HCT116 (cell line): ENCODE data around the gene ERVV-1.
A peak's percentile ranks its signal among the peaks of the same experiment; 100 is the strongest.

Experiments
- CEBPB ChIP-seq: IDR thresholded peaks from 2 replicates; pipeline ENCODE4 v1.6.1; 2012; ENCODE audit warnings: low read depth
- CTCF ChIP-seq, 3 experiments: fragments of 200-600 bp in 1 of 3; sonication (generic) in 1 of 3; IDR thresholded peaks in 2 of 3; conservative IDR thresholded peaks in 1 of 3; 2 replicates each; pipeline ENCODE4 v1.5.1; 2012 to 2017; ENCODE audit warnings: low read depth in 2 of 3, low read length in 2 of 3, antibody characterized with exemption in 1 of 3, borderline replicate concordance in 1 of 3, control low read depth in 1 of 3, mild to moderate bottlenecking in 1 of 3, mixed read lengths in 1 of 3, mixed run types in 1 of 3, moderate library complexity in 1 of 3; ENCODE audit not compliant: insufficient read depth in 1 of 3
- EZH2 ChIP-seq: fragments of 200-600 bp; sonication (generic); IDR thresholded peaks from 2 replicates; pipeline ENCODE4 v1.6.1; 2017; ENCODE audit warnings: antibody characterized with exemption, mixed run types
- EZH2phosphoT487 ChIP-seq: fragments of 200-600 bp; IDR thresholded peaks from 2 replicates; pipeline ENCODE4 v1.6.1; 2018; ENCODE audit warnings: antibody characterized with exemption, borderline replicate concordance
- POLR2A ChIP-seq: IDR thresholded peaks from 2 replicates; pipeline ENCODE4 v1.7.0; 2011; ENCODE audit warnings: borderline replicate concordance; ENCODE audit not compliant: insufficient read depth, insufficient read length; ENCODE audit errors: extremely low read depth
- REST ChIP-seq: IDR thresholded peaks from 2 replicates; pipeline ENCODE4 v1.6.1; 2012; ENCODE audit warnings: low read depth
- SIN3A ChIP-seq: IDR thresholded peaks from 2 replicates; pipeline ENCODE4 v1.6.1; 2012; ENCODE audit warnings: low read depth
- ZFX ChIP-seq: fragments of 450-650 bp; IDR thresholded peaks from 2 replicates; pipeline ENCODE4 v1.6.1; 2017

GRCh38 chr19:53019684-53020083 is 6.0 kb downstream of the ERVV-1 start:
- TF ChIP-seq POLR2A, result no peak
- TF ChIP-seq CTCF (IDR thresholded peaks at IDR 0.05 in 2 of 3, conservative IDR thresholded peaks at IDR 0.05 in 1 of 3; ENCODE audit: borderline replicate concordance in 1 of 3, insufficient read depth in 1 of 3, low read depth in 2 of 3, low read length in 2 of 3), result peak in 2 of 3 experiments; percentile 10 to 12; a peak in 2 of 6 replicates
- TF ChIP-seq EZH2, result no peak
- TF ChIP-seq REST, result no peak
- TF ChIP-seq CEBPB, result no peak
- TF ChIP-seq SIN3A, result no peak
- no peak for TF ChIP-seq EZH2phosphoT487
- TF ChIP-seq ZFX, result no peak
